ENCODE data around the gene INMT.

The INMT gene

DNA sequence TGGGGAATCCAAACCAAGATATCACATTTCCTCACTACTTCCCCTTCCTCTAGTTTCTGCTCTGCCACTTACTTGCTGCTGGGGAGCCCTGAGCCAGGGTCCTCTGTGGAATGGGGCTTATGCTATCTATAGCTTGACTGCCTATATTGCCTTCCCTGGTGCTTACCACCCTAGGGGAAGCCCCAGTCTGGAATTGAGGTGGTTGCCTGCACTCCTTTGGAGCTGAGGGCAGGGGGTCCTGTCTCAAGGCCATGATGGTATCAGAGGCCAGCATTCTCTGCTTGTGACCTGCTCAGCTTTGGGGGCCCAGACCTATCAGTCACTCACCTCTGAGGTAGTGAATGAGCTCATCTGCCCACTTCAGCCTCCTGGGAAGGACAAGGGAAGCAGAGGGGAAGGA, 29.3 kb upstream of the INMT start:
- no peak overlapping the region for H3K9ac ChIP-seq (ENCODE audit: low read length)
- H4K5ac ChIP-seq (ENCODE audit: low read length): no peak overlapping the region
- H3K27ac ChIP-seq (ENCODE audit: low read depth, low read length): no peak overlapping the region
- no peak overlapping the region for H3K4me3 ChIP-seq (ENCODE audit: low read length)
- DNase-seq: no peak
- no peak overlapping the region for H3K56ac ChIP-seq (ENCODE audit: low read length)
- no peak overlapping the region for H2BK5ac ChIP-seq (ENCODE audit: low read length)
- H3K4ac ChIP-seq (ENCODE audit: low read depth, low read length): no peak overlapping the region
- no peak overlapping the region for H3K18ac ChIP-seq (ENCODE audit: low read length)
- no peak overlapping the region for H4K8ac ChIP-seq (ENCODE audit: low read depth, low read length)
- H3K23ac ChIP-seq (ENCODE audit: low read length): no peak overlapping the region
- no peaks in the 10 kb centered on the region for H3K36me3 ChIP-seq (ENCODE audit: control insufficient read depth, insufficient read depth, low read length)
- no peaks in the 10 kb centered on the region for H3K79me1 ChIP-seq (ENCODE audit: low read length)
- no peak overlapping the region for H2AK5ac ChIP-seq (ENCODE audit: low read length)
- H3K4me1 ChIP-seq (ENCODE audit: control insufficient read depth, low read depth, low read length): no peaks in the 10 kb centered on the region
- no peak overlapping the region for H2BK120ac ChIP-seq (ENCODE audit: low read depth, low read length)
- no peak overlapping the region for H3K4me2 ChIP-seq (ENCODE audit: low read length)
- no peaks in the 10 kb centered on the region for H3K79me2 ChIP-seq (ENCODE audit: control insufficient read depth, insufficient read depth, low read length)
- H2BK15ac ChIP-seq (replicated peaks; ENCODE audit: low read depth): no peak overlapping the region
- H3K27me3 ChIP-seq (ENCODE audit: insufficient read depth, low read length, poor library complexity): no peaks in the 10 kb centered on the region

DNA sequence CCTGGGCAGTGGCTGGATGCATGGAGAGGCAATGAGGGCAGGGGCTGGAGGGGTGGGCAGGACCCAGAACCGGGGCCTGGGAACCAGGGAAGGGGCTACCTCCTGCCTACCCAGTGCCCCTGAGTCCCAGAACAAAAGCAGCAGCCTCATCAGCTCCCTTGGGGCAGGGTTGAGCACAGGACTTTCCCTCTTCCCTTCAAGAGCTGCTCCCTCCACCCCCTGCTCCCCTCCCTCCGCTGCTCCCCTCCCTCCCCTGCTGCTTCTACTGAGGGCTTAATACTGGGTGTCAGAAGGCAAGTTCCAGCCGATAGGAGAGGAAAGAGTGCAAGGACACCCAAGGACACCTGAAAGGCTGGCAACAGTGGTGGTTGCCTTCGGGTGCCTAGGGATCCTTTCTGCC, 28.2 kb upstream of the INMT start:
- Histone ChIP-seq H3K18ac (ENCODE audit: low read length) (no peak overlapping the region), H3K4me2 (ENCODE audit: low read length) (no peak overlapping the region), H3K36me3 (ENCODE audit: control insufficient read depth, insufficient read depth, low read length) (no peaks in the 10 kb centered on the region), H3K79me2 (ENCODE audit: control insufficient read depth, insufficient read depth, low read length) (no peaks in the 10 kb centered on the region), H3K27ac (ENCODE audit: low read depth, low read length) (no peak overlapping the region), H2BK15ac (replicated peaks; ENCODE audit: low read depth) (no peak overlapping the region), H4K8ac (ENCODE audit: low read depth, low read length) (no peak overlapping the region), H4K5ac (ENCODE audit: low read length) (no peak overlapping the region), H2BK5ac (ENCODE audit: low read length) (no peak overlapping the region), H3K79me1 (ENCODE audit: low read length) (no peaks in the 10 kb centered on the region), H2BK120ac (ENCODE audit: low read depth, low read length) (no peak overlapping the region), H3K9ac (ENCODE audit: low read length) (no peak overlapping the region), H3K4ac (ENCODE audit: low read depth, low read length) (no peak overlapping the region), H3K56ac (ENCODE audit: low read length) (no peak overlapping the region), H2AK5ac (ENCODE audit: low read length) (no peak overlapping the region), H3K4me1 (ENCODE audit: control insufficient read depth, low read depth, low read length) (no peaks in the 10 kb centered on the region), H3K23ac (ENCODE audit: low read length) (no peak overlapping the region), H3K4me3 (ENCODE audit: low read length) (no peak overlapping the region), H3K27me3 (ENCODE audit: insufficient read depth, low read length, poor library complexity) (no peaks in the 10 kb centered on the region)
- no peak for DNase-seq
- no CpG with 5 or more reads among the region's 4 CpGs for WGBS (ENCODE audit: extremely low coverage, insufficient coverage, low lambda C conversion rate)

DNA sequence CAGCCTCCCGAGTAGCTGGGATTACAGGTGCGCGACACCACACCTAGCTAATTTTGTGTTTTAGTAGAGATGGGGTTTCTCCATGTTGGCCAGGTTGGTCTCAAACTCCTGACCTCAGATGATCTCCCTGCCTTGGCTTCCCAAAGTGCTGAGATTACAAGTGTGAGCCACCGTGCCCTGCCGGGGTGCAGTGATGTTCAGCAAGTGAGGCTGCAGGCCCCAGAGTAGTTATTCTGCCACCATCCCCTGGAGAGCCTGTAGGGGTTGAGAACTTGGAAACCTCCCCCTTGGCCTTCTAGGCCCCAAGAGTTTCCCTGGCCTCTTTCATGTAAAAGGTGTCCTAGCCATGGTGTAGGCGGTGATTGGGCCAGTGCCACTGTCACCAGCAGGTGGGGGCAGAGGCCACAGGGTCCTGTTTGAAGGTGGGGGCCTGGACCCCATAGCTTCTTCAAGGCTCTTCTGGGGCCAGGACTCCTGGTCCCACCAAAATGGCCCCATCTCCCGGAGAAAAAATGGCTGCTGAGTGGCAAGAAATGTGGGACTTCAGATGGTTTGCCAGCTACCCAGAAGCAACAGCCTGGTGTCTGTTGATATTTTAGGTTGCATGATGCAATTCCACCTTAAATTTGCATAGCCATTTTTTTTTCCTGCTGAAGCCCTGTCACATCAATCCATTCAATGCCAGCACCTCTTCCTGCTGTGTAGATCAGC, 25.5 kb upstream of the INMT start:
- no peaks in the 10 kb centered on the region for H3K79me1 ChIP-seq (ENCODE audit: low read length)
- H4K8ac ChIP-seq (ENCODE audit: low read depth, low read length): no peak overlapping the region
- H3K23ac ChIP-seq (ENCODE audit: low read length): no peak overlapping the region
- H3K36me3 ChIP-seq (ENCODE audit: control insufficient read depth, insufficient read depth, low read length): no peaks in the 10 kb centered on the region
- H3K27me3 ChIP-seq (ENCODE audit: insufficient read depth, low read length, poor library complexity): no peaks in the 10 kb centered on the region
- no peak overlapping the region for H4K5ac ChIP-seq (ENCODE audit: low read length)
- no peak overlapping the region for H2BK120ac ChIP-seq (ENCODE audit: low read depth, low read length)
- no peak overlapping the region for H2AK5ac ChIP-seq (ENCODE audit: low read length)
- no peak overlapping the region for H3K9ac ChIP-seq (ENCODE audit: low read length)
- H3K56ac ChIP-seq (ENCODE audit: low read length): no peak overlapping the region
- H3K4me3 ChIP-seq (ENCODE audit: low read length): no peak overlapping the region
- no peaks in the 10 kb centered on the region for H3K4me1 ChIP-seq (ENCODE audit: control insufficient read depth, low read depth, low read length)
- H3K4ac ChIP-seq (ENCODE audit: low read depth, low read length): no peak overlapping the region
- no peak overlapping the region for H2BK5ac ChIP-seq (ENCODE audit: low read length)
- no peak overlapping the region for H2BK15ac ChIP-seq (replicated peaks; ENCODE audit: low read depth)
- no CpG with 5 or more reads among the region's 7 CpGs for WGBS (ENCODE audit: extremely low coverage, insufficient coverage, low lambda C conversion rate)
- H3K27ac ChIP-seq (ENCODE audit: low read depth, low read length): no peak overlapping the region
- no peaks in the 10 kb centered on the region for H3K79me2 ChIP-seq (ENCODE audit: control insufficient read depth, insufficient read depth, low read length)
- peak; percentile 28 for DNase-seq
- no peak overlapping the region for H3K18ac ChIP-seq (ENCODE audit: low read length)
- H3K4me2 ChIP-seq (ENCODE audit: low read length): no peak overlapping the region

DNA sequence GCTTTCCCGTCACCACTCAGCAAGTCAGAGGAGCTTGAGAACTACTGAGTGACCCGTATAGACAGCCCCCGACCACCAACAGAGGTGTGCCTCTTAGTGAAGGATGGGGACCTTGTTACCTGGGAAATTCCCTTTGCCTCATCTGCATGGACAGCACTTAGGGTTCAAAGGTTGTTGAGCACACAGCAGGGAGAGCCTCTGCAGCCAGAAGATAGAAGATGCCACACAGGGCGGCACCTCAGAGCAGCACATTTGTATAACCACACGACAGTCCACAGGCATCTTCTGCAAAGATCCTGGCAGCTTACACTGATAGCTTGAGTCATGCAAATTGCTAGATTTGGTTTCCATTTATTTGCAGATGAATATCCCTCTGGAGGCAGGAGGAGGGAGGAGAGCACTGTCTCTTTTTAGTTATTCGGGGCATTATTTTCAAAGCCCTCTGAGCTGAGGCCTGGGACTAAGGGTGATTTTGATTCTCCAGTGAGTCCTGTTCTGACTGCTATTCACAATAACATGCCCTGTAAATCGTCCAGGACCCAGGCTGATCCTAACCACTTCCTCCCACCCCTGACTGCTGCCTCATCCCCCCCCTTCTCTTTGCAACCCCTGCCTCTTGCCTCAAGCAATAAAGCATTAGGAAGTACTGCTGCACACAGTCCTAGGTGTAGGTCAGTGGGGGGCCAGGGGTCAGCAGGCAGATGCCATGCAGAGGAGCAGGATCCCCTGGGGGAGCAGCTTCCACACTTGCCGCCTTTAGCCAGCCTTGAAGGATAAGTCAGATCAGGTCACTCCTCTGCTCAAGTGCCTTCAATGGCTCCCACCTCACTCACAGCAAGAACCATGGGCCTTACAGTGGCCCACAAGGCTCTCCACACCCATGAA, 24.6 kb upstream of the INMT start:
- H4K8ac ChIP-seq (ENCODE audit: low read depth, low read length): no peak overlapping the region
- WGBS (ENCODE audit: extremely low coverage, insufficient coverage, low lambda C conversion rate): no CpG with 5 or more reads among the region's 8 CpGs
- H3K18ac ChIP-seq (ENCODE audit: low read length): no peak overlapping the region
- H3K56ac ChIP-seq (ENCODE audit: low read length): no peak overlapping the region
- no peak overlapping the region for H3K27ac ChIP-seq (ENCODE audit: low read depth, low read length)
- no peaks in the 10 kb centered on the region for H3K79me1 ChIP-seq (ENCODE audit: low read length)
- H4K5ac ChIP-seq (ENCODE audit: low read length): no peak overlapping the region
- H3K27me3 ChIP-seq (ENCODE audit: insufficient read depth, low read length, poor library complexity): no peaks in the 10 kb centered on the region
- H2BK15ac ChIP-seq (replicated peaks; ENCODE audit: low read depth): no peak overlapping the region
- H2BK5ac ChIP-seq (ENCODE audit: low read length): no peak overlapping the region
- no peak overlapping the region for H2AK5ac ChIP-seq (ENCODE audit: low read length)
- no peak overlapping the region for H3K23ac ChIP-seq (ENCODE audit: low read length)
- no peaks in the 10 kb centered on the region for H3K36me3 ChIP-seq (ENCODE audit: control insufficient read depth, insufficient read depth, low read length)
- H3K4me2 ChIP-seq (ENCODE audit: low read length): no peak overlapping the region
- H3K9ac ChIP-seq (ENCODE audit: low read length): no peak overlapping the region
- H2BK120ac ChIP-seq (ENCODE audit: low read depth, low read length): no peak overlapping the region
- no peak overlapping the region for H3K4ac ChIP-seq (ENCODE audit: low read depth, low read length)
- peak; percentile 21 for DNase-seq
- no peaks in the 10 kb centered on the region for H3K4me1 ChIP-seq (ENCODE audit: control insufficient read depth, low read depth, low read length)
- no peak overlapping the region for H3K4me3 ChIP-seq (ENCODE audit: low read length)
- no peaks in the 10 kb centered on the region for H3K79me2 ChIP-seq (ENCODE audit: control insufficient read depth, insufficient read depth, low read length)

DNA sequence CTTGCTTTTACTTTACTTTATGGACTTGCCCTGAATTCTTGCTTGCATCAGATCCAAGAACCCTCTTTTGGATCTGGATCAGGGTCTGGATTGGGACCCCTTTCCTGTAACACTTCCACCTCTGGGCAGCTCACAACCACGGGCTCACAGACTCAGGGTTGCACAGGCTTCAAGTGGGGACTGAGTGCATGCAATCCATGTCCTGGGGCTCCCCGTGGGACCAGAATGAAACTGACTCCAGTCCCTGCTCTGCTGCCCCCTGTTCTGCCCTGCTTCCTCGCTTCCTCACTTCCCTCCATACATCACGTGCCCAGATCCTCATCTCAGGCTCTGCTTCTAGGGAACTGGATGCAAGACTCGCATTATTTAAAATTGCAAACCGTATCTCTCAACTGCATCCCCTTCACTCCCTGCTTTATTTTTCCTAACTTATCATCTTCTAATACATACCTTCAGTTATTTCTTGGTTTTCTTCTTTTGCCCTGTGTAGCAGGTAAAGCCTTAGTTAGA, 23.3 kb upstream of the INMT start:
- Histone ChIP-seq H2BK15ac (replicated peaks; ENCODE audit: low read depth) (no peak overlapping the region), H3K79me1 (ENCODE audit: low read length) (no peaks in the 10 kb centered on the region), H4K8ac (ENCODE audit: low read depth, low read length) (no peak overlapping the region), H3K4me3 (ENCODE audit: low read length) (no peak overlapping the region), H2BK5ac (ENCODE audit: low read length) (no peak overlapping the region), H3K4me1 (ENCODE audit: control insufficient read depth, low read depth, low read length) (no peaks in the 10 kb centered on the region), H3K9ac (ENCODE audit: low read length) (no peak overlapping the region), H3K23ac (ENCODE audit: low read length) (no peak overlapping the region), H3K27me3 (ENCODE audit: insufficient read depth, low read length, poor library complexity) (no peaks in the 10 kb centered on the region), H3K4me2 (ENCODE audit: low read length) (no peak overlapping the region), H2AK5ac (ENCODE audit: low read length) (no peak overlapping the region), H3K18ac (ENCODE audit: low read length) (no peak overlapping the region), H3K56ac (ENCODE audit: low read length) (no peak overlapping the region), H3K4ac (ENCODE audit: low read depth, low read length) (no peak overlapping the region), H3K36me3 (ENCODE audit: control insufficient read depth, insufficient read depth, low read length) (no peaks in the 10 kb centered on the region), H4K5ac (ENCODE audit: low read length) (no peak overlapping the region), H2BK120ac (ENCODE audit: low read depth, low read length) (no peak overlapping the region), H3K79me2 (ENCODE audit: control insufficient read depth, insufficient read depth, low read length) (no peaks in the 10 kb centered on the region), H3K27ac (ENCODE audit: low read depth, low read length) (no peak overlapping the region)
- DNase-seq: no peak
- WGBS (ENCODE audit: extremely low coverage, insufficient coverage, low lambda C conversion rate): no CpG with 5 or more reads among the region's 6 CpGs
